ENCODE measurements around the gene TARP.

Gene TARP

GRCh38 chr7:38296059-38296857 lies 22.8 kb upstream of the TARP start:
- intact Hi-C loops (cut with DNase I) = no loop called here
- H3K4me1 ChIP-seq = no peaks in the 10 kb centered on the region
- no peaks in the 10 kb centered on the region for H3K27me3 ChIP-seq
- TF ChIP-seq CTCF (IDR thresholded peaks at IDR 0.05) = no peak
- H3K9me3 ChIP-seq = no peaks in the 10 kb centered on the region
- no peak for DNase-seq (ENCODE audit: low spot score in 2 of 2)
- no peak overlapping the region for H3K4me3 ChIP-seq
- no peak overlapping the region for H3K27ac ChIP-seq
- no peaks in the 10 kb centered on the region for H3K36me3 ChIP-seq

GRCh38 chr7:38294926-38295325 lies 21.5 kb upstream of the TARP start:
- H3K36me3 ChIP-seq = no peaks in the 10 kb centered on the region
- no peaks in the 10 kb centered on the region for H3K4me1 ChIP-seq
- no peak overlapping the region for H3K4me3 ChIP-seq
- TF ChIP-seq CTCF (IDR thresholded peaks at IDR 0.05) = no peak
- no peaks in the 10 kb centered on the region for H3K27me3 ChIP-seq
- H3K9me3 ChIP-seq = no peaks in the 10 kb centered on the region
- DNase-seq (ENCODE audit: low spot score in 2 of 2) = no peak
- intact Hi-C loops (cut with DNase I) = no loop called here
- no peak overlapping the region for H3K27ac ChIP-seq

GRCh38 chr7:38292442-38292841 lies 19.0 kb upstream of the TARP start:
- Histone ChIP-seq H3K27ac (no peak overlapping the region), H3K4me3 (no peak overlapping the region), H3K27me3 (no peaks in the 10 kb centered on the region), H3K9me3 (no peaks in the 10 kb centered on the region), H3K36me3 (no peaks in the 10 kb centered on the region), H3K4me1 (no peaks in the 10 kb centered on the region)
- intact Hi-C loops (cut with DNase I) = no loop called here
- no peak for TF ChIP-seq CTCF (IDR thresholded peaks at IDR 0.05)
- no peak for DNase-seq (ENCODE audit: low spot score in 2 of 2)

GRCh38 chr7:38291650-38292049 lies 18.2 kb upstream of the TARP start:
- Histone ChIP-seq H3K4me3 (no peak overlapping the region), H3K4me1 (no peaks in the 10 kb centered on the region), H3K36me3 (no peaks in the 10 kb centered on the region), H3K27me3 (no peaks in the 10 kb centered on the region), H3K27ac (no peak overlapping the region), H3K9me3 (no peaks in the 10 kb centered on the region)
- no peak for TF ChIP-seq CTCF (IDR thresholded peaks at IDR 0.05)
- intact Hi-C loops (cut with DNase I) = no loop called here
- DNase-seq (ENCODE audit: low spot score in 2 of 2) = no peak

GRCh38 chr7:38291117-38291647 lies 17.7 kb upstream of the TARP start:
- no peaks in the 10 kb centered on the region for H3K9me3 ChIP-seq
- intact Hi-C loops (cut with DNase I) = no loop called here
- no peak for DNase-seq (ENCODE audit: low spot score in 2 of 2)
- no peak for TF ChIP-seq CTCF (IDR thresholded peaks at IDR 0.05)
- no peaks in the 10 kb centered on the region for H3K36me3 ChIP-seq
- no peaks in the 10 kb centered on the region for H3K27me3 ChIP-seq
- no peak overlapping the region for H3K4me3 ChIP-seq
- no peak overlapping the region for H3K27ac ChIP-seq
- no peaks in the 10 kb centered on the region for H3K4me1 ChIP-seq
